COR-L47 (cell line): ENCODE data around the gene MYRF.

Source experiments
- DNase-seq: peaks from one replicate; lab custom pipeline; 2025; lab: John Stamatoyannopoulos, UW

MYRF gene

GRCh38 chr11:61718621-61719302 is 33.7 kb upstream of the MYRF start:
- DNase-seq = no peak

- DNase-seq = no peak
These were observed 32.5 kb upstream of the MYRF start for GRCh38 chr11:61719978-61720377.

- DNase-seq = no peak
These were observed 31.8 kb upstream of the MYRF start for GRCh38 chr11:61720597-61720996.

GRCh38 chr11:61724437-61724836 is 28.0 kb upstream of the MYRF start:
- DNase-seq = no peak

- DNase-seq = no peak
These were observed 26.6 kb upstream of the MYRF start for GRCh38 chr11:61725781-61726231.

- no peak for DNase-seq
These were observed 25.7 kb upstream of the MYRF start for GRCh38 chr11:61726775-61727174.

GRCh38 chr11:61727401-61727811 is 25.0 kb upstream of the MYRF start:
- no peak for DNase-seq

GRCh38 chr11:61728066-61728939 is 24.1 kb upstream of the MYRF start:
- no peak for DNase-seq

- no peak for DNase-seq
These were observed 23.6 kb upstream of the MYRF start for GRCh38 chr11:61728940-61729219.

- DNase-seq = peak; percentile 97
These were observed 22.0 kb upstream of the MYRF start for GRCh38 chr11:61730240-61730994.

- no peak for DNase-seq
These were observed 21.1 kb upstream of the MYRF start for GRCh38 chr11:61731211-61731951.

- no peak for DNase-seq
These were observed 20.3 kb upstream of the MYRF start for GRCh38 chr11:61731952-61732675.

- DNase-seq = no peak
These were observed 19.7 kb upstream of the MYRF start for GRCh38 chr11:61732705-61733104.

- peak; percentile 76 for DNase-seq
These were observed 19.1 kb upstream of the MYRF start for GRCh38 chr11:61733120-61733978.

- DNase-seq = no peak
These were observed 17.7 kb upstream of the MYRF start for GRCh38 chr11:61734767-61735166.

GRCh38 chr11:61735391-61735790 is 17.0 kb upstream of the MYRF start:
- no peak for DNase-seq

GRCh38 chr11:61736310-61736709 is 16.1 kb upstream of the MYRF start:
- DNase-seq = no peak

- DNase-seq = no peak
These were observed 15.3 kb upstream of the MYRF start for GRCh38 chr11:61737131-61737530.

- no peak for DNase-seq
These were observed 14.6 kb upstream of the MYRF start for GRCh38 chr11:61737636-61738386.

GRCh38 chr11:61738776-61739175 is 13.7 kb upstream of the MYRF start:
- no peak for DNase-seq
